GM12878 (cell line): Measurements from ENCODE around the gene MYLIP. TPM values are rescaled to one million over a fixed set of nuclear protein-coding genes. Genes with fewer than 3 reads are reported as not detected.

Experiments used
- ATAC-seq: fragments of 200-7000 bp; cut with Tn5 transposase; 3 replicates; pipeline ENCODE4 v1.9.1; 2020; ENCODE audit warnings: mild to moderate bottlenecking, moderate library complexity
- BruUV-seq: library from RNA; stranded (reverse); fragments of 400-500 nt; replicated peaks from 2 replicates; lab custom pipeline; 2021; lab: Mats Ljungman, UMichigan
- CTCF ChIA-PET: fragments of 300-600 bp; sonication (Branson Sonifier 250); formaldehyde crosslinking; extraction: SDS; loops from one replicate; lab custom pipeline; 2021; ENCODE audit warnings: inconsistent platforms; lab: Yijun Ruan, JAX
- POLR2A ChIA-PET: fragments of 350-600 bp; formaldehyde crosslinking; extraction: SDS; loops from one replicate; lab custom pipeline; 2021; ENCODE audit warnings: inconsistent platforms; lab: Charles Lee
- RAD21 ChIA-PET: fragments of 300-600 bp; sonication (Branson Sonifier 250); formaldehyde crosslinking; loops from one replicate; lab custom pipeline; 2023; ENCODE audit warnings: antibody characterized with exemption; ENCODE audit not compliant: unreplicated experiment; lab: Charles Lee
- SMC1A ChIA-PET: fragments of 300-600 bp; sonication (Branson Sonifier 250); formaldehyde crosslinking; loops from one replicate; lab custom pipeline; 2023; ENCODE audit not compliant: unreplicated experiment, uncharacterized antibody; lab: Charles Lee
- DNase-seq: peaks from one replicate; pipeline ENCODE4 v3.0.0-alpha.2; 2011; ENCODE audit warnings: low read depth, low spot score
- FAIRE-seq: peaks from 3 replicates; lab custom pipeline; 2011; peaks lifted over from hg19 to GRCh38; lab: Jason Lieb, UNC
- H2AFZ ChIP-seq: 2 replicates; pipeline ENCODE4 v1.6.0; 2011; ENCODE audit warnings: low read depth, low read length, control low read depth; ENCODE audit not compliant: control insufficient read depth
- H3K27ac ChIP-seq: 2 replicates; pipeline ENCODE4 v1.5.1; 2011; ENCODE audit warnings: control low read depth; ENCODE audit not compliant: control insufficient read depth, insufficient read depth
- H3K27me3 ChIP-seq, 2 experiments: replicated peaks in 1 of 2; 2 replicates each; pipeline versions ENCODE4 v1.6.0 to v1.6.1; 2011; ENCODE audit warnings: low read length in 1 of 2; ENCODE audit not compliant: control insufficient read depth in 2 of 2, insufficient read depth in 2 of 2
- H3K36me3 ChIP-seq, 2 experiments: 2 replicates each; pipeline ENCODE4 v1.5.1; 2011; ENCODE audit warnings: low read length in 1 of 2; ENCODE audit not compliant: control insufficient read depth in 2 of 2, insufficient read depth in 2 of 2
- H3K4me1 ChIP-seq: 2 replicates; pipeline ENCODE4 v1.6.1; 2011; ENCODE audit warnings: mild to moderate bottlenecking, low read length, moderate library complexity, mixed read lengths; ENCODE audit not compliant: control insufficient read depth, insufficient read depth
- H3K4me2 ChIP-seq: 2 replicates; pipeline ENCODE4 v1.6.0; 2011; ENCODE audit warnings: control low read depth; ENCODE audit not compliant: control insufficient read depth, insufficient read depth
- H3K4me3 ChIP-seq: fragments of 200-600 bp; sonication (generic); 2 replicates; pipeline ENCODE4 v1.5.1; 2016
- H3K79me2 ChIP-seq: 2 replicates; pipeline ENCODE4 v1.6.0; 2011; ENCODE audit warnings: low read length; ENCODE audit not compliant: control insufficient read depth, insufficient read depth
- H3K9ac ChIP-seq: 2 replicates; pipeline ENCODE4 v1.8.0; 2011; ENCODE audit warnings: low read length, control low read depth, mixed read lengths; ENCODE audit not compliant: control insufficient read depth, insufficient read depth
- H3K9me3 ChIP-seq: replicated peaks from 3 replicates; pipeline ENCODE4 v1.5.1; 2011; ENCODE audit warnings: mild to moderate bottlenecking, low read length; ENCODE audit not compliant: control insufficient read depth, insufficient read depth
- H4K20me1 ChIP-seq: 2 replicates; pipeline ENCODE4 v1.6.0; 2011; ENCODE audit not compliant: control insufficient read depth, insufficient read depth
- BCL3 ChIP-seq: IDR thresholded peaks from 2 replicates; pipeline ENCODE4 v1.6.1; 2011; ENCODE audit warnings: borderline replicate concordance, low read depth, mild to moderate bottlenecking, moderate library complexity, low read length; ENCODE audit not compliant: insufficient read depth, poor library complexity, severe bottlenecking
- CEBPB ChIP-seq, 2 experiments: fragments of 150-350 bp in 1 of 2; IDR thresholded peaks; 2 replicates each; pipeline ENCODE4 v1.6.1; 2012 to 2014; ENCODE audit warnings: low read depth in 2 of 2, low read length in 2 of 2, borderline replicate concordance in 1 of 2, inconsistent platforms in 1 of 2
- CUX1 ChIP-seq: IDR thresholded peaks from 2 replicates; pipeline ENCODE4 v1.6.1; 2012; ENCODE audit warnings: improper control_type of control experiment, low read depth, low read length; ENCODE audit not compliant: insufficient replicate concordance
- E4F1 ChIP-seq: fragments of 450-650 bp; IDR thresholded peaks from 2 replicates; pipeline ENCODE4 v1.6.1; 2018; ENCODE audit warnings: borderline replicate concordance, mild to moderate bottlenecking; ENCODE audit not compliant: partially characterized antibody
- ETV6 ChIP-seq, 2 experiments: fragments of 450-650 bp in 1 of 2; IDR thresholded peaks in 1 of 2; conservative IDR thresholded peaks in 1 of 2; 2 replicates each; pipeline ENCODE4 v1.6.1; 2014; ENCODE audit warnings: antibody characterized with exemption in 1 of 2, borderline replicate concordance in 1 of 2, low read depth in 1 of 2, mild to moderate bottlenecking in 1 of 2, moderate library complexity in 1 of 2
- NFIC ChIP-seq: IDR thresholded peaks from 2 replicates; pipeline ENCODE4 v1.6.1; 2012; ENCODE audit warnings: low read depth, mild to moderate bottlenecking, inconsistent platforms, low read length, moderate library complexity
- PBX3 ChIP-seq: IDR thresholded peaks from 2 replicates; pipeline ENCODE4 v1.6.1; 2011; ENCODE audit warnings: mild to moderate bottlenecking, low read depth, low read length, moderate library complexity; ENCODE audit not compliant: insufficient replicate concordance
- RELA ChIP-seq: fragments of 450-650 bp; IDR thresholded peaks from 2 replicates; pipeline ENCODE4 v1.8.0; 2014; ENCODE audit warnings: borderline replicate concordance; ENCODE audit not compliant: partially characterized antibody
- SMAD1 ChIP-seq: fragments of 450-650 bp; IDR thresholded peaks from 2 replicates; pipeline ENCODE4 v1.6.1; 2018; ENCODE audit warnings: mild to moderate bottlenecking, low read depth; ENCODE audit not compliant: partially characterized antibody
- SPI1 ChIP-seq: IDR thresholded peaks from 2 replicates; pipeline ENCODE4 v1.6.1; 2011; ENCODE audit warnings: low read depth, mild to moderate bottlenecking, low read length, moderate library complexity, borderline replicate concordance; ENCODE audit not compliant: insufficient read depth
- TCF7 ChIP-seq: IDR thresholded peaks from 2 replicates; pipeline ENCODE4 v1.6.1; 2014; ENCODE audit warnings: antibody characterized with exemption, borderline replicate concordance
- ZNF217 ChIP-seq: fragments of 450-650 bp; IDR thresholded peaks from 2 replicates; pipeline ENCODE4 v1.6.1; 2017; ENCODE audit warnings: antibody characterized with exemption, mild to moderate bottlenecking
- WGBS: methylation state at CpG from one replicate; pipeline ENCODE4 v1.1.6; 2016; ENCODE audit warnings: low lambda C conversion rate; ENCODE audit not compliant: insufficient replicate concordance, insufficient coverage; ENCODE audit errors: missing lambda C conversion rate; 5-methylcytosine and 5-hydroxymethylcytosine counted together
- in situ Hi-C: fragments of 300-500 bp; cut with MboI; formaldehyde crosslinking; loops from 9 replicates; pipeline ENCODE4 v1.14.3; 2018; ENCODE audit warnings: mixed read lengths
- intact Hi-C: fragments of 100-400 bp; cut with micrococcal nuclease; formaldehyde crosslinking; loops from one replicate; pipeline ENCODE4 v1.14.2; 2022; ENCODE audit not compliant: unreplicated experiment
- polyA plus RNA-seq, 11 experiments: library from polyadenylated mRNA; depleted of rRNA in 4 of 11; unstranded in 6 of 11; stranded (reverse) in 5 of 11; fragments of >200 nt; fragmentation: Nextera tagmentation in 4 of 11; fragmentation: Illumina TruSeq in 1 of 11; extraction: Ambion mirVana in 4 of 11; extraction: Trizol in 1 of 11; gene quantifications; 1 replicate in 1 of 11; 2 replicates in 10 of 11; pipeline versions ENCODE4 v1.2.1 to v1.2.3, GENCODE V29; 2011 to 2016; ENCODE audit warnings: inconsistent platforms in 2 of 11, missing spikeins in 2 of 11, low read depth in 1 of 11
- total RNA-seq, 4 experiments: library from RNA; depleted of rRNA in 3 of 4; stranded (reverse); fragments of >200 nt in 3 of 4; fragmentation: Illumina TruSeq in 1 of 4; extraction: Trizol in 1 of 4; gene quantifications; 2 replicates each; pipeline versions ENCODE4 v1.2.1 to v1.2.3, GENCODE V29; 2013 to 2021

The MYLIP gene
- total and polyA plus RNA-seq, 10 of the 15 experiments (the other 5 are each of a cell fraction or from before 2014, with no cell fraction given): 5.3 to 123 (median 12.5) TPM

- RAD21 ChIA-PET: interaction anchor here (0.7 kb wide), 1 partner anchor 45 kb away, joined by 3 read pairs; no protein-coding TSS in a partner anchor
- Histone ChIP-seq H3K27ac (no peak overlapping the region), H3K79me2 (no peaks in the 10 kb centered on the region), H2AFZ (no peak overlapping the region), H3K27me3 (no peaks in the 10 kb centered on the region), H3K36me3 (no peaks in the 10 kb centered on the region), H3K4me1 (peaks cover 4% of the 10 kb centered on the region; the same call in 1 of the 2 replicates), H3K9me3 (peaks cover 6% of the 10 kb centered on the region), H3K4me2 (no peak overlapping the region), H3K9ac (no peak overlapping the region), H4K20me1 (no peaks in the 10 kb centered on the region), H3K4me3 (no peak overlapping the region)
- in situ Hi-C loops: no loop called here
- POLR2A ChIA-PET: no interaction called here
- intact Hi-C loops: no loop called here
- CTCF ChIA-PET: no interaction called here
- SMC1A ChIA-PET: no interaction called here
- no peak for FAIRE-seq
- BruUV-seq: no TSS peak
- 73% methylated on average over 6 of the region's 6 CpGs for WGBS
- no peak for ATAC-seq
- no peak for DNase-seq
- TF ChIP-seq E4F1 (no peak), SPI1 (no peak), NFIC (no peak), BCL3 (no peak), CUX1 (no peak), RELA (no peak), ZNF217 (no peak), CEBPB (IDR thresholded peaks at IDR 0.05; ENCODE audit: borderline replicate concordance in 1 of 2, low read depth in 2 of 2, low read length in 2 of 2) (no peak), ETV6 (conservative IDR thresholded peaks at IDR 0.05 in 1 of 2, IDR thresholded peaks at IDR 0.05 in 1 of 2; ENCODE audit: borderline replicate concordance in 1 of 2, low read depth in 1 of 2) (no peak), SMAD1 (no peak), PBX3 (no peak), TCF7 (no peak)
Measured at GRCh38 chr6:16095180-16095579, 33.7 kb upstream of the MYLIP start.
